GM12891 (cell line): ENCODE data around the gene TNFRSF8.
A peak's percentile ranks its signal among the peaks of the same experiment; 100 is the strongest.

Experiments
- DNase-seq: peaks from one replicate; pipeline ENCODE4 v3.0.0; 2011; ENCODE audit warnings: low spot score; ENCODE audit not compliant: insufficient read length
- FAIRE-seq: peaks from 2 replicates; lab custom pipeline; 2011; peaks lifted over from hg19 to GRCh38; lab: Jason Lieb, UNC
- PAX5 ChIP-seq: IDR thresholded peaks from 2 replicates; pipeline ENCODE4 v1.6.1; 2011; ENCODE audit warnings: low read length, moderate library complexity, mild to moderate bottlenecking; ENCODE audit not compliant: insufficient read depth, severe bottlenecking
- POLR2A ChIP-seq: IDR thresholded peaks from 2 replicates; pipeline ENCODE4 v1.6.1; 2011; ENCODE audit warnings: low read depth, low read length, control low read depth
- POLR2AphosphoS5 ChIP-seq: IDR thresholded peaks from 2 replicates; pipeline ENCODE4 v1.6.1; 2011; ENCODE audit warnings: low read depth, low read length, control low read depth
- POU2F2 ChIP-seq: IDR thresholded peaks from 2 replicates; pipeline ENCODE4 v1.6.1; 2011; ENCODE audit warnings: low read depth, mild to moderate bottlenecking, control low read depth, low read length, moderate library complexity
- SPI1 ChIP-seq: IDR thresholded peaks from 2 replicates; pipeline ENCODE4 v1.6.1; 2011; ENCODE audit warnings: low read depth, low read length, control low read depth
- TAF1 ChIP-seq: IDR thresholded peaks from 2 replicates; pipeline ENCODE4 v1.6.1; 2011; ENCODE audit warnings: low read depth, low read length, control low read depth

TNFRSF8 gene

GRCh38 chr1:12150456-12151200, 87.5 kb downstream of the TNFRSF8 start:
- FAIRE-seq (no peak), DNase-seq (no peak)
- TF ChIP-seq SPI1, result no peak
- TF ChIP-seq POLR2AphosphoS5, result peak; percentile 42; the same call in 1 of the 2 replicates
- 0 out of 2 replicates have a peak, but pooled peaks have one; percentile 52 for TF ChIP-seq POU2F2

- no peak for DNase-seq
- FAIRE-seq, result no peak
- TF ChIP-seq PAX5 (no peak), TAF1 (0 out of 2 replicates have a peak, but pooled peaks have one; percentile 2)
Measured at GRCh38 chr1:12151465-12151864, 88.4 kb downstream of the TNFRSF8 start.

- DNase-seq (peak; percentile 53), FAIRE-seq (peak; percentile 99)
- TF ChIP-seq TAF1, result no peak
- TF ChIP-seq POU2F2, result peak; percentile 90
- 0 out of 2 replicates have a peak, but pooled peaks have one; percentile 7 for TF ChIP-seq POLR2A
- peak; percentile 96 for TF ChIP-seq SPI1
- peak; percentile 49 for TF ChIP-seq POLR2AphosphoS5
- no peak for TF ChIP-seq PAX5
Measured at GRCh38 chr1:12152113-12152891, 89.2 kb downstream of the TNFRSF8 start.

- FAIRE-seq (no peak), DNase-seq (no peak)
- TF ChIP-seq POU2F2 (no peak), POLR2AphosphoS5 (no peak), TAF1 (no peak), PAX5 (no peak), POLR2A (no peak; the same call in 1 of the 2 replicates), SPI1 (no peak)
Measured at GRCh38 chr1:12153181-12153785, 90.2 kb downstream of the TNFRSF8 start.

- TF ChIP-seq POLR2AphosphoS5, result no peak
- TF ChIP-seq POLR2A, result no peak
- no peak for FAIRE-seq
- no peak for DNase-seq
Measured at GRCh38 chr1:12155328-12155727, 92.2 kb downstream of the TNFRSF8 start.

GRCh38 chr1:12157366-12158231, 94.5 kb downstream of the TNFRSF8 start:
- no peak for DNase-seq
- FAIRE-seq, result peak; percentile 66
- peak; percentile 76 for TF ChIP-seq SPI1
- TF ChIP-seq TAF1, result no peak
- peak; percentile 91 for TF ChIP-seq POU2F2

- DNase-seq, result no peak
- FAIRE-seq, result peak; percentile 68
- TF ChIP-seq SPI1 (no peak), PAX5 (no peak)
Measured at GRCh38 chr1:12158357-12159092, 95.4 kb downstream of the TNFRSF8 start.

- DNase-seq (no peak), FAIRE-seq (no peak)
- TF ChIP-seq POU2F2, result no peak
- peak; percentile 77 for TF ChIP-seq SPI1
Measured at GRCh38 chr1:12159816-12160215, 96.7 kb downstream of the TNFRSF8 start.

GRCh38 chr1:12161324-12161661, 98.2 kb downstream of the TNFRSF8 start:
- 0 out of 2 replicates have a peak, but pooled peaks have one; percentile 1 for TF ChIP-seq POLR2A
- no peak for TF ChIP-seq POLR2AphosphoS5
- DNase-seq (no peak), FAIRE-seq (no peak)
